ENCODE results near the gene VPS26B.

GRCh38 chr11:134243913-134244312, 19.4 kb downstream of the VPS26B start:
- TF ChIP-seq, protein P1, sequence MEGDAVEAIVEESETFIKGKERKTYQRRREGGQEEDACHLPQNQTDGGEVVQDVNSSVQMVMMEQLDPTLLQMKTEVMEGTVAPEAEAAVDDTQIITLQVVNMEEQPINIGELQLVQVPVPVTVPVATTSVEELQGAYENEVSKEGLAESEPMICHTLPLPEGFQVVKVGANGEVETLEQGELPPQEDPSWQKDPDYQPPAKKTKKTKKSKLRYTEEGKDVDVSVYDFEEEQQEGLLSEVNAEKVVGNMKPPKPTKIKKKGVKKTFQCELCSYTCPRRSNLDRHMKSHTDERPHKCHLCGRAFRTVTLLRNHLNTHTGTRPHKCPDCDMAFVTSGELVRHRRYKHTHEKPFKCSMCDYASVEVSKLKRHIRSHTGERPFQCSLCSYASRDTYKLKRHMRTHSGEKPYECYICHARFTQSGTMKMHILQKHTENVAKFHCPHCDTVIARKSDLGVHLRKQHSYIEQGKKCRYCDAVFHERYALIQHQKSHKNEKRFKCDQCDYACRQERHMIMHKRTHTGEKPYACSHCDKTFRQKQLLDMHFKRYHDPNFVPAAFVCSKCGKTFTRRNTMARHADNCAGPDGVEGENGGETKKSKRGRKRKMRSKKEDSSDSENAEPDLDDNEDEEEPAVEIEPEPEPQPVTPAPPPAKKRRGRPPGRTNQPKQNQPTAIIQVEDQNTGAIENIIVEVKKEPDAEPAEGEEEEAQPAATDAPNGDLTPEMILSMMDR (IDR thresholded peaks at IDR 0.05): no peak
- TF ChIP-seq EP300 (IDR thresholded peaks at IDR 0.05) (no peak), POLR2A (IDR thresholded peaks at IDR 0.05) (no peak), POLR2AphosphoS5 (IDR thresholded peaks at IDR 0.05) (no peak)

All from stomach (tissue), 4 donors.